NOMO-1 (cell line): ENCODE results near the gene SRGAP3.

Experiments
- DNase-seq, 2 experiments: peaks; one replicate each; lab custom pipeline; 2025; ENCODE audit not compliant: unreplicated experiment in 2 of 2; lab: John Stamatoyannopoulos, UW

Gene SRGAP3

DNA sequence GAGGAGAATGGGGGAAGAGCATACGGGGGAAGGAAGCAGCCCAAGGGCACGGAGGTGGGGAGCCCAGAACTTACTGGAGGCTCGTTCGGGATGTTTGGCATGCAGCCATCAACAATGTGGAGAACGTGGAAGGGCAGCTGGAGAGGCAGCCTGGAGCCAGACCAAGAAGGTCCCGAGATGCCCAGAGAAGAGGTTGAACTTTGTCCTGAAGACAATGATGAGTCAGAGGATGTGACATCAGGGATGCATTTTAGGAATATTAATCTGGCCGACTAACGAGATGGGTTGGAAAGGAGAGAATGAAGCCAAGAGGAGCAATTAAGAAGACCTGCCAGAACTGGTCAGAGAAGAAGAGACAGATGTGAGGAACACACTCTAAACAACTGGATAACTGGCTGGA lies 98.2 kb downstream of the SRGAP3 start:
- no peak for DNase-seq

DNA sequence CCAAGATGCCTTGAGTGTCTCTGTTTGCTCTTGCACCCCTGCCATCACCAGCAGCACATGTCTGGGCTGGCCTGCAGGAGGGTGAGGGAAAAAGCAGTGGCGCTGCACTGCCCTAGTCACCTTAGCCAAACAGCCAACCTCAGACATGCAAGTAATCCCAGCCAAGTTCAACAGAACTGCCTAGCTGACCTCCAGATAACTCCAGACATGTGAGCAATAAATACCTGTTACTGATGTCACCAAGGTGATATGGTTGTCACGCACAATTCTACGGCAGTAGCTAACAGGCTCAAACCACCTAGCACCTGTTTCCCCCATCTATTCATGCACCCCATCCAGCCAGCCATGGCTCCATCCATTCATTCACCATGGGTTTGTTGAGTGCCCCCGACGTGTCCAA lies 99.9 kb downstream of the SRGAP3 start:
- DNase-seq: no peak

DNA sequence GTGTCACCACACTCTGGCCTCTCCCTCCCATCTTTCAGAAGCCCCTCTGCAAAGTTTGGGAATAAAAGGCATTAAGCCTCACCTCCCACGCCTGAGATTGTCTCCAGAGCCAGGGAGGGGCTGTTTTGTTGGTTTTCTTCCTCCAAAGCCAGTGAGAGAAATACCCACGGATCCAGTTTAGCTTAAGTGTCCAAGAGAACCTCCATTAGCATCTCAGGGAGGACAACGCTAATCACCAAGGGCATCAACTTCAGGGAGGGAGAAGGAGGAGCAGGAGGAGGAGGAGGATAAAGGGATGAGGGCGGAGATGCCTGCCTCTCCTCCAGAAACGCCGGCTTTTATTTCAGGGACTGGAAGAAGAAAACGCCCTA lies 101.6 kb downstream of the SRGAP3 start:
- DNase-seq: no peak

DNA sequence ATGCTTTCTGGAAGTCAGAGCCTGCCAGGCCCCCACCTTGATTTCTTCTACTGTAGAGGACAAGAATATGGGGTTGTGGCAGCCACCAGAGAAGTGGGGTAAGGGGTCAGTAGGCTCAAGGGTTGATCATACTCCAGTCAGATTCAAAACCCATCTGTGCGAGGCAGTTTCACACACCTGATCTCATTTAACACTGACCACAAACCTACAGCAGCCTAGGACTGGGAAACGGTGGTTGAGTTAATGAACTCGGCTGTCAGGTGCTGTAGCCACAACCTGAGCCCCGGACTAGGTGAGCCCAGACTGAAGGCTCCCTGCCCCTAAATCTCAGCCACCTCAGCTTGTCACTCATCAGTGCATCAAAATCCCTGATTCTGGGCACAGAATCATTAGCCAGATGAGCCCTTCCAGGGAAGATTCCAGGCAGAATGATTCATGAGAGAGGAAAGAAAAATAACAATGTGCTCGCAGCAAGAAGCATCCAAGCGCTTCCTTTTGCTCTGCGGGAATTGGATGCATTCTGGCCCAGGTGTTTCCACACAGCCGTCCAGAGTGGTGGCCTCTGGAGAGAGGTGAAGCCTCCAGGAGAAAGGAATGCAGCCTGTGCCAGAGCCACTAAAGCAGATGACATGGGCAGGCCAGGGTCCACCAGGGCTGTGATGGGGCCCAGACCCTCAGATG lies 102.1 kb downstream of the SRGAP3 start:
- no peak for DNase-seq

DNA sequence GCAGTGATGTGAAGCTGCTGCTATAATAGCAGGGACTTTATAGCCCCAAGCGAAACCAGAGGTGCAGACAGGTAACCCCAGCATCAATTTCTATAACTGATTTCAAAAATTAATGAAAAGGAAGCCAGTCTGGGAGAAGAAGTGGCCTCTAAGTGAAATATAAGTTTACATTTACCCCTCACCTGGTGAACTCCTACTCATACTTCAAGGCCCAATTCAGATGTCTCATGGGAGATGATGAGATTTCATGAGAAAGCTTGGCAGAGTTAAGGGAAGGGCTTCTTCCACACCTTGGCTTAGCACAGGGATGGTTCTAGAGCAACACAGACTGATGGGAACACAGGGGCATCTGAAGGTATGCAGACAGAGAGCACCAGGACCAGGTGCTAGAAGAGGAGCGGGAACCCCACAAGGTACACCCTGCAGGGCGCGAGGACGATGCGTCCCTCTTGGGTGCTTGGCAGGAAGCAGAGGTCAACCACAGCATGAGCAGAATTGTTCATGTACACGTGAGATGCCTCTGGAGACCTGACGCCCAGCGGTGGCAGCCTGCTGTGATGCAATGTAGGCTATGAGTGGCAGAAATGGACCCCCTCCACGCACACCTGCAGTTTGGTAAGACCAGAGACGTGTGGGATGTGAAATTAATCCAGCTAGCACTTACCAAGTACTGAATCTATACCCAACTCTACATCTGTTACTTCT lies 102.9 kb downstream of the SRGAP3 start:
- DNase-seq: no peak

DNA sequence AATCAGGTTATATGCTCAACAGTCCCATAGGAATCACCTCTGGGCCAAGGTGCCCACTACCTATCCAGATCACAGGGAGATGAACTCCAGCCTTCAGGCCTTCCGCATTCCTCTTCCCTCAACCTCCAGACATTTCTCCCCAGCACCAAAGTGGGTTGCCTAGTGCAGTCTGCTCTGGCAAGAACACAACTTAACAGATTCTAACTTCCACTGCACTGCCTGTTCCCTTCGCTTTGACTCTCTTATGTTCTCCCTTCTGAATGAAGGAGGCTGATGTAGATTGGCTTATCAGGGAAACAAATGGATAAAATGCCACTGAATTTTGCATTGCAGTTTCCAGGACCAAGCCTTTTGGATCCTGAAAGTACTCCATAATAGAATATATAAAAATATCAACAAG lies 106.3 kb downstream of the SRGAP3 start:
- DNase-seq: no peak

DNA sequence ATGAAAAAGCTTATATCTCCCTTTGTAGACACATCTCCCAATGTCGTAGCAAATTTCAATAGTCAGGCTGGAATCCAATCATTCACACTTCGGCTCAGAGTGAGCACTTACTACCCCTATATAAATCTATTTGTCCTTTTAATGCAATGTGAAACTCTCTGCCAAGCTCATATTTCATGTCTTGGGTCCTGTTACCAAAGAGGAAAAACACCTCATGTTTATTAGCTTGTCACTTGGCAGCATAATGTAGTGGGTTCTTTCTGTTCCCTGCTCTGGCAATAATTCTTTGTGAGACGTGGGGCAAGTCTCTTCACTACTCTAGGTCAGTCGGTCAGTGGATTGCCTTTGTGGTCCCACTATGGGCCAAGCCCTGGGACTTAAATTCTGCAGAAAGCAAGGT lies 107.1 kb downstream of the SRGAP3 start:
- DNase-seq: no peak

DNA sequence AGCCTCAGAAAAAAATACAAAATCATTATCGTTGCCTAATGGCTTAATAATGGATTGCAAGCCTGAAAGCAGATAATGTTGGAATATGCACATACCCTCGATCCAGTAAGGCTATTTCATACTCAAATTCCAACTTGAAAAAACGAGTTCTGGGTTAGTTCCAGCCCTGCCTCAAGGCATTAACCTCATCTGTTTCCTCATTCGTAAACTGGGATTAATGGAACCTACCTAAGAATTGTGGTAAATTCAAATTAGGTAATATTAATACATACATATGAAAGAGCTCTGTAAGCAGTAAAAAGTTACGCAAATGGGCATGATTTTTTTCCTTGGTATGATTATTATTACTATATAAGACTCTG lies 107.5 kb downstream of the SRGAP3 start:
- DNase-seq: no peak

DNA sequence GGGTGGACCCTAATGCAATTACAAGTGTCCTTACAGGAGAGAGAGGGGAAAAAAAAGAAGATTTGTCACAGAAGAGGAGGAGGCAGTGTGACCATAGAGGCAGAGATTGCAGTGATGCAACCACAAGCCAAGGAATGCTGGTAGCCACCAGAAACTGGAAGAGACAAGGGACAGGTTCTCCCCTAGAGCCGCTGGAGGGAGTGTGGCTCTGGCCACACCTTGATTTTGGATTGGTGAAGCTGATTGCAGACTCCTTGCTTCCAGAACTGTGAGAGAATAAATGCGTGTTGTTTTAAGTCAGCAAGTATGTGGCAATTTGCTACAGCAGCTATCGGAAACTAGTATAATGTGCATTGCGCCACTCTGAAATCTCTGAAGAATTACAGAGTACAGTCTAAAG lies 110.1 kb downstream of the SRGAP3 start:
- DNase-seq: no peak

DNA sequence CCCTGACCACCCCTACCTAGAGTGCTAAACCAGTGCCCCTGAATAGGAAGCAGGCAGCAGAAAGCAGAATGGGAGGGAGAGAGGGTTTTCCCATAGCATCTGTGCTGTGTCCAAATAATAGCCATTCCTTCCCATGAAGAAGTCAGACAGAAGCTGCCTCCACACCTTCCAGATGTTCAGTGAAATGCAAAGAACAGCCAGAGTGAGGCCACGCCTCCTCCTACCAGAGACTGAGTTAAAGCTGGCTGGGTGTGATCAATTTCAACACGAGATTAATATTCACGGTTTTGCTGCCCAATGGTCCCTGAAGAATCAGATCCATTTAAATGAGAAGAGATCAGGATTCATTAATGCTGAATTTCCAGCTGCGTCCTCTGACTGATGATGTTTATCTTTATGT lies 111.8 kb downstream of the SRGAP3 start:
- DNase-seq: no peak

DNA sequence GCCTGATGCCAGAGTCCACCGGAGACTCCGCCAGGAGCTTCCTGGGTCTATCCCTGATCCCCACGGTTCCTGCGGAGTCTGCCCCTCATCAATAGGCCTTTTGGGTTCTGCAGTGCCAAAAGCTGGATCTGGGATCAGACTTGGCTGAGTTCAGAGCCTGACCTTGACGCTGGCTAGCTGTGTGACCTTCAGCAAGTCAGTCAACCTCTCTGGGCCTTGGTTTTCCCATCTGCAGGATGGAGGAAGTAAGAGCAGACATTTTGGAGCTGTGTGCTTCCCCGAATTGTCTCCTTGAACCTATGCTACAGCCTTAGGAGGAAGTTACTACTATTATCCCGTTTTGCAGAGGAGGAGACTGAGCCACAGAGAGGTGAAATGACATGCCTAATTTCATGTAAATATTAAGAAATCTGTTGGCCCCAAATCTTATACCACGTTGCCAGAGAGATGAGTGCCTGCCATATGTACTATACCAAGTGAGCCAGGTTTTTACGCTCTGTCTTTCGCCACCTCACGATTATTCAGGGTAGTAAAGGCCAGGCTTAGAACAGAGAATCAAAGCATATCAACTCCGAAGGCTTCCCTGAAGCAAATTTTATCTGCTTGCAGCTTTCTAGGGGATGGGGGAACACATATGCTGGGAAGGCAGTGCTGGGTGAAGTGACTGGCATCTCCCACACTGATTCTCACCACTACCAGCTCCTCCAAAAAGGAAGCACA lies 112.5 kb downstream of the SRGAP3 start:
- DNase-seq: no peak

DNA sequence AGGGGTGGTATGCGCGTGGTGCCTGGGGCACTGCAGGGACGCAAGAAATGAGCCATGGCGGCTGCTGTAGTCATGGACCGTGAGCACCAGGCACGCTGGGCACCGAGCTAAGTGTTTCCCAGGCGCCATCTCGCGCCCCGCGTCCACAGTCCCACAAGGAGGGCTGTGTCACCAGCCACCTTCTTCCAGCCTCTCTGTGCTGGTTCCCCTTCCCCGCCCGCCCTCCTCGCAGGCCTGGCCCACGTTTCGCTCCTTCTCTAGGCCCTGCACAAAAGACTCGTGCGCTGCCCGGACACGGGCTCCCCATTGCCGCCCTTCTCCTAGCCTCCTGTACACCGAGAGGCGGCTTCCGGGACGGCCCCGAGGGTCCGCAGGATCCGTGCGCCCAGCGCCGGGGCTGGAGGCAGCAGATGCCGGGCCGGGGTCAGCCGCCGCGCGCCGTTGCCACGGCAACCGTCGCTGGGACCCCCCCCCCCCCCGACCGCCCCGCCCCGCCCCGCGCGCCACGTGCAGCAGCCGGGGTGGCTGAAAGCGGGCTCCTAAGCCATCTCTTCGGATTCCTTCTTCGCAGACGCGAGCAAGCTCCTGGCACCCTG lies 113.4 kb downstream of the SRGAP3 start:
- no peak for DNase-seq

DNA sequence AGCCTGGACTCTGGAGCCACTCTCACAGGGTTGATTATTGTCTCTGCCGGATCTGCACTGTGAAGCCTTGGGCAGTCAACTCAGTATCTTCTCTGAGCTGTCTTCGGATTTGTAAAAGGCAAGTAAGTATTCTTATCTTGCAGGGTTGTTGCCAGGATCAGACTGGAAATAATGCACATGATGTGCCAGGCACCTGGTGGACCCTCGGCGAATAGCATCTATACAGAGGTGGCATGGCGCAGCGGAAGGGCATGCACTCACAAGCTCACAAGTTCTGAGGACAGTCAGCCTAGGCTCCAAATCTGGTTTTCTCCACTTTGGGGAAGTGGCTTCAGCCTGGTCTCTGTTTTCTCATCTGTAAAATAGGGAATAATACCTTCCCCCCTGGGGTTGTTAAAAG lies 113.9 kb downstream of the SRGAP3 start:
- no peak for DNase-seq

DNA sequence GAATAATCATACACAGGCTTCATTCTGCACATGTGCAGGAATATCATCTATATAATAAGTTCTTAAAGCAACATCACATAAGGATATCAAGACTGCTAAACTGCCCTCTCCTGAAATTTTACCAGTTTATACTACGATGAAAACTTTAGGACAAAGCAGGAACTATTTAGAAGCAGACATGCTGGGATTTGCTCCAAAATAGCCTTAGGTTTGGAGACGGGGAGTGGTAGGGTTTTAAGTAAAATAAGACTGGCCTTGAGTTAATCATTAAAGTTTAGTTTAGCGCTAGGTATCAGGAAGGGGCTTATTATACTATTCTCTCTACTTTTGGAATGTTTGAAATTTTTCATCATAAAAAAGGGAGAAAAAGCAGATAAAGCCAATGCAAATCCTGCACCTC lies 115.8 kb downstream of the SRGAP3 start:
- no peak for DNase-seq

DNA sequence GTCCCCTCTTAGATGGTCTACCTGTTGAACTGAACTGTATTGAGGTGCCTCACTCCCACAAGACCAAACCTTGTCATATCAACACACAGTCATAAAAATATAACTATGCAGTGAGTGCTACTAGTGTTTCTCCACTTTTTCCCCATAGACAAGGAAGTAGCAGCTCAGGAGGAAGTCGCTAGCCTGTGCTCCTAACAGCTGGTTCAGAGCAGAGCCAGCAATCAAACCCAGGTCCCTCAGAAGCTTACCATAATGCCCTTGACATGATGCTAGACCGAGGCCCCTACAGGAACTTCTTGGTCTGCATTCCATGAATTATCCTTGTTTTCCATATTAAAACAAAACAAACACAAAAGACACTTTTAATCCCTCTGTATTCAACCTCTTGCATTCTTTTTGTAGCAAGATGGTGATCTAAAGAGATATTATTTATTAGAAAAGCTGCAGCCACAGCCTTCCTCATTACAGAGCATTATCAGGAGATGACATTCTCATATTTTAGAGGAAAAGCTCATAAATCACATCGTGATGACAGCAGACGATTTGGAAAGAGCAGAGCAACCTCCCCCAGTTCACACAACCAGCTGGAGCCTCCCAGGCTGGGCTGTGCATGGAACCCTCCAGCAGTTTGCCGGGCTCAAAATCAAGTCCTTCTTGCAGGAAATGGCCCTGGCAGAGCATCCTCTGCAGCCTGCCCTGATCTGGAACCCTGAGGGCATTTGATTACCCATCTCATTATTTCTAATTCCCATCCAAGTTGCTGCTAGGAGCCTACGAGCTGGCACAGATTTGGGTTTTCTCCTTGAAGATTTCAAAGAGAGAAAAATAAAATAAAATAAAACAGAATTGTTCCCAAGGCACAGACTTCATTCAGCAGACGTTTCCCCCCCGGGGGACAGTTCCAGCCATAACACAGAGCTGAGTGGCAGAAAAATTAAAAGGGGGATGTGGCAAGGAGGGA lies 118.8 kb downstream of the SRGAP3 start:
- no peak for DNase-seq

DNA sequence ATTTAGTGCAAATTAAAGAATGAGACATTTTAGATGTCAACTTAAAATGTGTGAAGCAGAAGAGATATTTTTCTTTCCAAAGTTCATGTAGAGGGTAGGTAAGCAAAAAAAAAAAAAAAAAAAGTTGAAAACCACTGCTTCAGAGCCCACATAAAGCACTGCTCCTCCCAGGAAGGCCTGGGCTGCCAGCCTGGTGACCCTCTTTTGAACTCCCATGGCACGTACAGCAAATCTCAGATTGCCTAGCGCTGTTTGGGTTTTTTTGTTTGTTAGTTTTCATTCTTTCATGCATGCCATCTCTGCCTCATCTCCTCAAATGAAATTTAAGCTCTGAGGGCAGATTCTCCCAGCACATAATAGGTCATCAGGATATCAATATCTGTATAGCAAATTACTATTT lies 120.1 kb downstream of the SRGAP3 start:
- no peak for DNase-seq

DNA sequence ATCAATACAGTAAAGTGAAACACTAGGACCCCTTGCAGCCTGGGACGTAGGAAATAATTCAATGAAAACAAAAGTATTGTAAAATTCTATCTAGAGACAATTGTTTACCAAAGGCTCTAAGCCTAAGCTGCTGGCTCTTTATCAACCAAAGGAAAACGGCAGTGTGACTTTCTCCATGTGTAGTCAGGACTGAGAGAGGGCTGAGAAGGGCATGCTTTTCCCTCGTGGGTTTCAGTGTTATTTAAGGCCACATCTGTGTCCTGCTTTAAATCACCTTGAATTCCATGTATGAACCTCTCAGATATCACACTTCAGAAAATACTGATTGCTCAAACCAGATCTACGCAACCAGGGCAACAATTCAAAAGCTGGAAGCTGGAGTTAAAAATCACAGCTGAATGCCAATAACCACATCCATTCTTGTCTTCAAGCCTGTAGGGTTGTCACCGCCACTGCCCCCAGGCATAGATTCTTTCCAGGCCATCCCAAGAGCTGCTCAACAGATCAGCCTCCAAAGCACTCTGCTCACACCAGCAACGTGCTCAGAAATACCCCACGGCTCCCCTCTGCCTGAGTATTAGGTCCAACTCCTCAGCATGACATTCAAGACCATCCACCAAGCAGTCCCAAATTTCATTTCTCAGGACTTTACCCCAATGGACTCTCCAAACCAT lies 124.0 kb downstream of the SRGAP3 start:
- no peak for DNase-seq

DNA sequence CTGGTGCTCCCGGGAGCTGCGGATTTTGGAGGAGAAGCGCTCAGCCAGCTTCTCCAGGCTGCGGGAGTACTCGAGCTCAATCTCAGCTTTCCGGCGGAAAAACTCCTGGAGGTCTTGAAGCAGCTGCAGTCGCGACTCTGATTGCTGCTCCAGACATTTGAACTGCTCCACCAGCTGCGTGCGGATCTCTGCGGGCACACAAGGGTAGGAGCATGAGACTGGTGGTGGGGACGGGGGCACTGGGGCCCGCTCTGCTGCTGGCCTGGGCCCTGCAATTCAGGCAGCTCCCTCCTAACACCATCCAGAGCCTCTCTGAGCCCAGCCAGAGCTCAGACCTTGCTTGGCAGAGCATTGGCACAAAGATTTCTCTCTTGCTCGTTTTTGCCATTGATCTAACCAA lies 124.7 kb downstream of the SRGAP3 start:
- DNase-seq: no peak

DNA sequence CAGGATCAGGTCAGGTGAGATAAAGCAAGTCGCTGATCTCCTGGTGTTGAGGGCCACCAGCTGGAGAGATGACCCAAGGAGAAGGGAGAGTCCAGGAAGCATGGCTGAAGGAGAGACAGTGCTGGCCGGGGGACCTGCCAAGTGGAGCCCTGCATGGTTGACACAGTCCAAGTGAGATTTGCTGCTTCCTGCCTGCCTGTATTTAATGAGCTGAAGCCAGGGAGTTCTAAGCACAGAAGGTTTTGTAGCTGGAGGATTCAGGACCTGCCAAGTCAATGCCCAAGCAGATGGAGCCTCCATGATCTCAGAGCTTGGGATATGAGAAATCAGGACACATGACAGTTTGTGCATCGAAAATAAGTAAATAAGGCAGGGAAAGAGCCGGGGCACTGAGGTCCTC lies 125.6 kb downstream of the SRGAP3 start:
- no peak for DNase-seq

DNA sequence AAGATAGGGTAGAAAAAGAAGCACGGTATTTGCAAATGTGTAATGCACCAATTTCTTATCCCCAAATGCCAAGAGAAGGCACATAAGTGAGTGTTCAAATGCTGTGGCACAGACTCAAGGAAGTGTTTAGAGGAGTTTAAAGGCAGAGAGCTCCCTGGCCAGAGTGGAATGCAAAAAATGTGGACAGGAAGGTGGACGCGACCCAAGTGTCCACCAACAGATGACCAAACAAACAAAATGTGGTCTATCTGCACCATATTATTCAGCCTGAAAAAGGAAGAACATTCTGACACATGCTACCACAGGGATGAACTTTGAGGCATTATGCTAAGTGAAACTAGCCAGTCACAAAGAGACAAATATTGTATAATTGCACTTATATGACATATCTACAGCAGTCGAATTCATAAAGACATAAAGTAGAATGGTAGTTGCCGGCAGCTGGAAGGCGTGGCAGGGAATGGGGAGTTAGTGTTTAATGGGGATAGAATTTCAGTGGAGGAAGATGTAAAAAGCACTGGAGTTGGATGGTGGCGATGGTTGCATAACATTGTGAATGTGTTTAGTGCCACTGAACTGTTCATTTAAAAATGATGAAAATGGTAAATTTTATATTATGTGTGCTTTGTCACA lies 126.6 kb downstream of the SRGAP3 start:
- DNase-seq: no peak
